HG03097 (cell line): ENCODE results near the gene SOST.
"Not testable (repeated sequence)": the region's sequence is repeated elsewhere in the genome, so short reads cannot be mapped to it uniquely, and the experiment has no call there.

Experiments
- ATAC-seq: cut with Tn5 transposase; IDR thresholded peaks from one replicate; pipeline ENCODE4 v1.9.1; 2021; ENCODE audit not compliant: unreplicated experiment, low FRiP score

Gene SOST

DNA sequence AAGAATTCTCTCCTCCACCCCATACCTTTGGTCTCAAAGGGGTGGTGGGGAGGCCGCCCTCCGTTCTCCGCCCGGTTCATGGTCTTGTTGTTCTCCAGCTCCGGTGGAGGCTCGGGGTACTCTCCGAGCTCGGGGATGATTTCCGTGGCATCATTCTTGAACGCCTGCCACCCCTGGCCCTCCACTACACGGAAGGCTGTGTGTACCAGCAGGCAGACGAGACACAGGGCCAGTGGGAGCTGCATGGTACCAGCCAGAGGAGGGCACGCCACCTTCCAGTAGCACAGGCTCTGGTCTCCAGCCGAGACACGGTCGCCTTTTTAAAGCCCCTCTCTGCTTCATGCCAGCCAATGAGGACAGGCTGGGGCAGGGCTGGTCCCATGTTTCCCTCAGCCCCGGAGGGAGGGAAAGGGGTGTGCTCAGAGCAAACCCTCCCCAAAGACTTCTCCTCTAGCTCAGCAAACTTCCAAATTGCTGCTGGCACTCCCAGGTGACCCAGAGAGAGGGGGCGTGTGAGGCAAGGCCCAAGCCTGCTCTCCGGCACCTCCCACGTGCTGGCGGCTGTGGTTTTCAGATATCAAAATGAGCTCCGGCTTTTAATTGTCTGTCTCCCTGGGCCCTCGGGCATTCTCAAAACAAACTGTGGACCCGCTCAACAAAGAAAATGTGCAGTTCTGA is at the start of gene SOST:
SOST (minus strand) TSS at position 295 of the 678 bp plus-strand sequence; CDS start at position 245, 50 bp downstream.
- no peak for ATAC-seq

DNA sequence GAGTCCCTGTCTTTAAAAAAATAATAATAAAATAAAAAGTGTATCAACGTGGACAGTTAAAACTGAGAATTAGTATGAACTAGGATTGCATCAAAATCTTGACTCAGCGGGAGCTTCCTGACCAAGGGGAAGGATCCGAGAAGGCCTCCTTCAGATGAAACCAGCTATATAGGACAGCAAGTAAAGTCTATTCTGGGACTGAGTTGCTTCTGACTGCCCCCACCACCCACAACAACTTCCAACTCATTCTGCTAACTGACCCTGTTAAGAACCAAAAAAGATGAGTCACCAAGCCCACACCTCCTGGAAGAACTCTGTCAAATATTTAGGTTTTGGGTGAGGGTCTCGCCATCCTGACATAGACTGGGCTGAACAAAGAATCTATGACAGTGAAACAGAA is 49.5 kb upstream of the SOST start:
- ATAC-seq: no peak

DNA sequence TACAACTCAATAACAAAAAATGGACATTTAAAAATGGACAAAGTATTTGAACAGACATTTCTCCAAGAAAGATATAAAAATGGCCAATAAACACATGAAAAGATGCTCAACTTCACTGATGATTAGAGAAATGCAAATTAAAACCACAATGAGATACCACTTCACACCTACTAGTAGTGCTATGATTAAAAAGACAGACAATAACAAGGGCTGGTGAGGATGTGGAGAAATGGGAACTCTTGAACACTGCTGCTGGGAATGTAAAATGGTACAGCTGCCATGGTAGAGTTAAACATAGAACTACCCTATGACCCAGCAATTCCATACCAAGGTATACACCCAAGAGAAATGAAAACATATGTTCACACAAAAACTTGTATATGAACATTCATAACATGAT is 46.5 kb upstream of the SOST start:
- no peak for ATAC-seq

- ATAC-seq: no peak
Measured at GRCh38 chr17:43803758-43804157, 45.2 kb upstream of the SOST start.

- ATAC-seq: no peak
Measured at GRCh38 chr17:43801844-43802243, 43.3 kb upstream of the SOST start.

GRCh38 chr17:43800736-43801135 is 42.1 kb upstream of the SOST start:
- no peak for ATAC-seq

DNA sequence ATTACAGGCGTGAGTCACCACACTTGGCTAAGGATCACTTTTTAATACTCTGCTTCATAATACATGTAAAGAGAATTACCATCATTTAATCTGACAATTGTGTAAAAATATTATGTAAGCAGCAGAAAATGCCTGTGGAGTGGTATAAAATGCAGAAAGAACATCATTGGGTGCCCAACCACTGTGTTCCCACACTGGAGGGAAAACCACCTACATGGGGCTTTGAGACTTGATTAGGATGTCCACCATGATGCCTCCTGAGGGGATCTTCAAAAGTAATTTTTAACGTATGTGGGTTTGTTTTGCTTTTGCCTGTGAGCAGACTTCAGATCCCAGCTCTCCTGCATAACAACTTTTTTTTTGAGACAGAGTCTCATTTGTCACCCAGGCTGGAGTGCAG is 40.5 kb upstream of the SOST start:
- no peak for ATAC-seq

DNA sequence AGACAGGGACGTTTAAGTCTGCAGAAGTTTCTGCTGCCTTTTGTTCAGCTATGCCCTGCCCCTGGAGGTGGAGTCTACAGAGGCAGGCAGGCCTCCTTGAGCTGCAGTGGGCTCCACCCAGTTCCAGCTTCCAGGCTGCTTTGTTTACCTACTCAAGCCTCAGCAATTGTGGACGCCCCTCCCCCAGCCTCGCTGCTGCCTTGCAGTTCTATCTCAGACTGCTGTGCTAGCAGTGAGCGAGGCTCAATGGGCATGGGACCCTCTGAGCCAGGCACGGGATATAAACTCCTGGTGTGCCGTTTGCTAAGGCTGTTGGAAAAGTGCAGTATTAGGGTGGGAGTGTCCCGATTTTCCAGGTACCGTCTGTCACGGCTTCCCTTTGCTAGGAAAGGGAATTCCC is 39.4 kb upstream of the SOST start:
- ATAC-seq: not testable (repeated sequence)

- ATAC-seq: not testable (repeated sequence)
Measured at GRCh38 chr17:43792668-43793067, 34.1 kb upstream of the SOST start.

- ATAC-seq: no peak
Measured at GRCh38 chr17:43791589-43791988, 33.0 kb upstream of the SOST start.

DNA sequence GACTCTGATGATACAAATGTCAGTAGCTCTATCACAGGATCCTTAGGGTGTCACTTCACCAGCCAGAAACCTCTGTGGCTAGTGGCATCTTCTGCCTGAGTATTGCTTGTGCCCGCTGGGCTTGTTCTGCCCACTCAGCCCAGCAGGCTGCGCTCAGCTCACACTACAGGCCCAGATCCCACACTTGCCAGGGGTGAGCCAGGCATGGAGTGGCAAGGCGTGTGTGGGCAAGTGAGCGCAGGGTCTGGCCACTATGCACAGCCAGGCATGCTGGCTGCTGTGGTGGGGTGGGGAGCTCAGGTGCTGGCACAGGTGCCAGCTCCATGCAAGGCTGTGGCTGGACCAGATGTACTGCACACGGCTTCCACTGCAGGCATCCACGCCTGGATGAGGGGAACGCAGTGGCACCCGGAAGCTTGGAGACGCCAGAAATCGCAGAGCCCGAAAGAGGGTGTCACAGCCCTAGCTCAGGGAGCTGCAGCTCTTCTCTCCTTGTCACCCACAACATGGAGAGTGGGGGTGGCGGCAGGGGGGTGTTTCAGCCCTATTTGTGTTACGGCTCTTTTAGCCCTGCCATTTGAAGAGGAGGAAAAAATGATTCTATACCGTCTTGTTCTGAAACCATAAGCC is 31.8 kb upstream of the SOST start:
- ATAC-seq: no peak

- ATAC-seq: no peak
Measured at GRCh38 chr17:43789482-43789881, 30.9 kb upstream of the SOST start.

GRCh38 chr17:43788540-43788939 is 29.9 kb upstream of the SOST start:
- ATAC-seq: no peak

DNA sequence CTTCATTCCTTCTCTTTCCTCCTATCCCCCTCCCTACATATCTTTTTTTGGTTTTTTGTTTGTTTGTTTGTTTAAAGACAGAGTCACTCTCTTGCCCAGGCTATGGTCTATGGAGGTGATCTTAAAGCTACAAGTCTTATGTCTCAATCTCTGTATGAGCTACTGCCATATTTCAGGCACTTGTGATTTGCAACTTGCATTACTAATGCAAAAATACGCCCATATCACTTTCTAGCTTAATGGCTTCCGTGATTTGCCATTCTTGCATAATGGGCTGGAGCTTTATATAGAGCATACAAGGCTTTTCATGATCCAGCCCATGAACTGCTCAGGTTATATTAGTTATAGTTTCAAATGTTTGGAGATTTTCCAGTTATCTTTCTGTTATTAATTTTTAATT is 29.1 kb upstream of the SOST start:
- no peak for ATAC-seq

- no peak for ATAC-seq
Measured at GRCh38 chr17:43784628-43785101, 26.1 kb upstream of the SOST start.

GRCh38 chr17:43784068-43784467 is 25.5 kb upstream of the SOST start:
- no peak for ATAC-seq

DNA sequence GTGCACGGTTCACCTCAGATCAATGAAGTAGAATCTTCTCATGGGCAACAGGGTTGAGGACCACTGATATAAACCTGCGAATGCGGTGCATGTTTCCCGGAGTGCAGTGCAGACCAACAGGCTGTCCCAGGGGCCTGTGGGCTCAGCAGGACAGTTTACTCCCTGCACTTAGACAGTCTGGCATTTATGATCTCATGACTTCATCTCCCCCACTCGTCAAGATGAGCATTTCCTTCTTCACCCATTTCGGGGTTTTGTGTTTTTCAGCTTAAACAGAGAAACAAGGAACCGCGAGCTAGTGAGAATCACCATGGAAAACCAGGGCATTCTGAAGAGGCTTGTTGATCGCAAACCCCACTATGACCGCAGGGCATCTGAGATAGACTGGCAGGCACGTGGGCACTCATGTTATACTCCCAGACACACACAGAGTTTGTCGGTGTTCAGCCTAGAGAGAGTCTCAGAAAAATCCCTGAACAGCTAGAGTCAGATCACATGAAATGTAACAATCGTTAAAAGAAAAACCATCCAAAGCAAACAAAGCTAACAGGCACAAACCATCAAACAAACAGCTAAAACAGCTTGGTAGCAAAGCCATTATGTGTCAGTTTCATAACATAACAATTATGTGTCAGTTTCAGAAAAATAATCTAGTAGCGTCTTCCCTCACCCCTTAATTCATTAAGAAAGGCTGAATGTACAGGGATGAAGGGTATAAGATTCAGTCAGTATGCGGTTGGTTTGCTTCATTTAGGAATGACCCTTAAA is 24.5 kb upstream of the SOST start:
- ATAC-seq: no peak

- no peak for ATAC-seq
Measured at GRCh38 chr17:43780135-43780534, 21.5 kb upstream of the SOST start, which contains the start of gene CFAP97D1. Gene CFAP97D1 (plus strand): TSS chr17:43780435. CDS start chr17:43780463, 28 bp downstream.

DNA sequence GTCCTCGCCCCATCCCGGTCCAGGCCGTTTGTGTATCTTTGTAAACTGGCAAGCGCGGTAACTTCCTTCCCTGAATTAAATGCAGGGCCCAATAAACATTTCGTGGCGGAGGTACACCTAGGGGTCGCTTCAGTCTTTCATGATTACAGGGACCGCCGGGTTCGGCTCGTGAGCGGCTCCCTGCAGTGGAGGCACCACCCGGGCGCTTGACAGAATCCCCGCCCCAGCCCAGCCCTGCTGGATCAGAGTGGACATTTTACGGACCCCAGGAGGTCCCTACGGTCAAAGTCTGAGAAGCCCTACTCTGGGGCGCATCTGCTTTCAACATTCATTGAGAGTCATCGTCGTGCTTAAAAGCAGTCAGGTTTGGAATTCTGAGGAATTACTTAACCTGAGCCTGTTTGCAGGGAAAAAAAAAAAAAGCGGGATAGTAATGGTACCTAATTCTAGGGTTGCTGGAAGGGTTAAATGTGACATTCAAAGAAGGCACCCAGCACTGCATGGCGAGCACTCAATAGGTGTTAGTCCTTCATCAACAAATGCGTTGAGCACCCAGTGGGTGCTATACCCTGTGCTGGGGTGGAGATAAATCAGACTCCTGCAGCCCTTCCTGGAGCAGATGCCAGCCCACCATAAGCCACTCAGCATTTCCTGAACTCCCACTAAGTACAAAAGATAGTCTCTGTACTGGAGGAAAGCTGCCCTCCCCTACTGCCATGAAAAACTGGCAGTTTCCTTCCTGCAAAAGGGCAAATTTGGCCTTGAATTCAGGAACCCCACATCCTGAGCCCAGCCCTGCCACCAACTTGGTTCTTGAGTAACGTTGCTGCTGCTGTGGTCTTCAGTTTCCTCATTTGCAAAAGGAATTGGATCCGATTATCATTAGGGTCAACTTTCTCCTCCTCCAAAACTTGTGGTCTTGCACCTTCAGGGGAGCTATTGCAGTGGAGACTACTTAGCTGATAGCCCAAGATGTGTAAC is 20.8 kb upstream of the SOST start:
- ATAC-seq: no peak
